ENCODE data around the gene TOLLIP. TPM values are rescaled to one million over a fixed set of nuclear protein-coding genes. Genes with fewer than 3 reads are reported as not detected.
"Not testable (repeated sequence)": the region's sequence is repeated elsewhere in the genome, so short reads cannot be mapped to it uniquely, and the experiment has no call there.

TOLLIP gene
- polyA plus RNA-seq, 2 donors, result 44.4 to 68.0 TPM

- WGBS, 2 donors, result 82 to 84% methylated on average over 26 of the region's 26 CpGs
- H3K36me3 ChIP-seq (ENCODE audit: control insufficient read depth in 2 of 2, insufficient read depth in 2 of 2, low read length in 1 of 2), result no peaks in the 10 kb centered on the region
- H3K9me3 ChIP-seq (ENCODE audit: control insufficient read depth in 2 of 2, insufficient read depth in 1 of 2, low read depth in 1 of 2, low read length in 1 of 2), result no peaks in the 10 kb centered on the region
- H3K4me3 ChIP-seq (ENCODE audit: low read depth in 1 of 2, low read length in 2 of 2), result no peak overlapping the region
- no peaks in the 10 kb centered on the region for H3K4me1 ChIP-seq (ENCODE audit: control insufficient read depth in 2 of 2, insufficient read depth in 2 of 2, low read length in 1 of 2)
- H3K27me3 ChIP-seq (ENCODE audit: control insufficient read depth in 1 of 2, insufficient read depth in 2 of 2, low read length in 2 of 2), result no peaks in the 10 kb centered on the region
- no peak overlapping the region for H3K27ac ChIP-seq (ENCODE audit: low read depth in 2 of 2, low read length in 1 of 2)
Observed at GRCh38 chr11:1344056-1344635, 34.7 kb upstream of the TOLLIP start.

GRCh38 chr11:1343391-1344055, 34.1 kb upstream of the TOLLIP start:
- no peaks in the 10 kb centered on the region for H3K27me3 ChIP-seq (ENCODE audit: control insufficient read depth in 1 of 2, insufficient read depth in 2 of 2, low read length in 2 of 2)
- no peak overlapping the region for H3K4me3 ChIP-seq (ENCODE audit: low read depth in 1 of 2, low read length in 2 of 2)
- H3K27ac ChIP-seq (ENCODE audit: low read depth in 2 of 2, low read length in 1 of 2), result no peak overlapping the region
- H3K36me3 ChIP-seq (ENCODE audit: control insufficient read depth in 2 of 2, insufficient read depth in 2 of 2, low read length in 1 of 2), result no peaks in the 10 kb centered on the region
- H3K4me1 ChIP-seq (ENCODE audit: control insufficient read depth in 2 of 2, insufficient read depth in 2 of 2, low read length in 1 of 2), result no peaks in the 10 kb centered on the region
- no peaks in the 10 kb centered on the region for H3K9me3 ChIP-seq (ENCODE audit: control insufficient read depth in 2 of 2, insufficient read depth in 1 of 2, low read depth in 1 of 2, low read length in 1 of 2)
- 74 to 79% methylated on average over 25 of the region's 25 CpGs for WGBS, 2 donors

GRCh38 chr11:1342946-1343345, 33.5 kb upstream of the TOLLIP start:
- 79 to 86% methylated on average over 10 of the region's 10 CpGs for WGBS, 2 donors
- H3K27me3 ChIP-seq (ENCODE audit: control insufficient read depth in 1 of 2, insufficient read depth in 2 of 2, low read length in 2 of 2), result no peaks in the 10 kb centered on the region
- H3K9me3 ChIP-seq (ENCODE audit: control insufficient read depth in 2 of 2, insufficient read depth in 1 of 2, low read depth in 1 of 2, low read length in 1 of 2), result no peaks in the 10 kb centered on the region
- H3K27ac ChIP-seq (ENCODE audit: low read depth in 2 of 2, low read length in 1 of 2), result no peak overlapping the region
- no peak overlapping the region for H3K4me3 ChIP-seq (ENCODE audit: low read depth in 1 of 2, low read length in 2 of 2)
- H3K4me1 ChIP-seq (ENCODE audit: control insufficient read depth in 2 of 2, insufficient read depth in 2 of 2, low read length in 1 of 2), result no peaks in the 10 kb centered on the region
- H3K36me3 ChIP-seq (ENCODE audit: control insufficient read depth in 2 of 2, insufficient read depth in 2 of 2, low read length in 1 of 2), result no peaks in the 10 kb centered on the region

- no peak overlapping the region for H3K27ac ChIP-seq (ENCODE audit: low read depth in 2 of 2, low read length in 1 of 2)
- H3K4me1 ChIP-seq (ENCODE audit: control insufficient read depth in 2 of 2, insufficient read depth in 2 of 2, low read length in 1 of 2), result peaks cover 0 to 4% of the 10 kb centered on the region in 2 donors
- no peak overlapping the region for H3K4me3 ChIP-seq (ENCODE audit: low read depth in 1 of 2, low read length in 2 of 2)
- no peaks in the 10 kb centered on the region for H3K36me3 ChIP-seq (ENCODE audit: control insufficient read depth in 2 of 2, insufficient read depth in 2 of 2, low read length in 1 of 2)
- 39 to 42% methylated on average over 17 of the region's 17 CpGs for WGBS, 2 donors
- no peaks in the 10 kb centered on the region for H3K9me3 ChIP-seq (ENCODE audit: control insufficient read depth in 2 of 2, insufficient read depth in 1 of 2, low read depth in 1 of 2, low read length in 1 of 2)
- H3K27me3 ChIP-seq (ENCODE audit: control insufficient read depth in 1 of 2, insufficient read depth in 2 of 2, low read length in 2 of 2), result no peaks in the 10 kb centered on the region
Observed at GRCh38 chr11:1341928-1342524, 32.6 kb upstream of the TOLLIP start.

- not testable (repeated sequence) for H3K27me3 ChIP-seq (ENCODE audit: control insufficient read depth in 1 of 2, insufficient read depth in 2 of 2, low read length in 2 of 2); H3K36me3 ChIP-seq (ENCODE audit: control insufficient read depth in 2 of 2, insufficient read depth in 2 of 2, low read length in 1 of 2); H3K9me3 ChIP-seq (ENCODE audit: control insufficient read depth in 2 of 2, insufficient read depth in 1 of 2, low read depth in 1 of 2, low read length in 1 of 2); H3K4me3 ChIP-seq (ENCODE audit: low read depth in 1 of 2, low read length in 2 of 2); H3K27ac ChIP-seq (ENCODE audit: low read depth in 2 of 2, low read length in 1 of 2); H3K4me1 ChIP-seq (ENCODE audit: control insufficient read depth in 2 of 2, insufficient read depth in 2 of 2, low read length in 1 of 2)
- WGBS, 2 donors, result 76 to 83% methylated on average over 10 of the region's 10 CpGs
Observed at GRCh38 chr11:1341226-1341625, 31.8 kb upstream of the TOLLIP start.

- no peak overlapping the region for H3K4me3 ChIP-seq (ENCODE audit: low read depth in 1 of 2, low read length in 2 of 2)
- 73 to 75% methylated on average over 12 of the region's 12 CpGs for WGBS, 2 donors
- H3K9me3 ChIP-seq (ENCODE audit: control insufficient read depth in 2 of 2, insufficient read depth in 1 of 2, low read depth in 1 of 2, low read length in 1 of 2), result no peaks in the 10 kb centered on the region
Observed at GRCh38 chr11:1340111-1340510, 30.7 kb upstream of the TOLLIP start.

GRCh38 chr11:1339066-1339675, 29.7 kb upstream of the TOLLIP start:
- no peak overlapping the region for H3K4me3 ChIP-seq (ENCODE audit: low read depth in 1 of 2, low read length in 2 of 2)
- H3K36me3 ChIP-seq (ENCODE audit: control insufficient read depth in 2 of 2, insufficient read depth in 2 of 2, low read length in 1 of 2), result no peaks in the 10 kb centered on the region
- no peaks in the 10 kb centered on the region for H3K27me3 ChIP-seq (ENCODE audit: control insufficient read depth in 1 of 2, insufficient read depth in 2 of 2, low read length in 2 of 2)
- WGBS, 2 donors, result 58 to 66% methylated on average over 15 of the region's 15 CpGs
- H3K4me1 ChIP-seq (ENCODE audit: control insufficient read depth in 2 of 2, insufficient read depth in 2 of 2, low read length in 1 of 2), result peaks cover 7 to 8% of the 10 kb centered on the region in 2 donors
- H3K27ac ChIP-seq (ENCODE audit: low read depth in 2 of 2, low read length in 1 of 2), result no peak overlapping the region
- H3K9me3 ChIP-seq (ENCODE audit: control insufficient read depth in 2 of 2, insufficient read depth in 1 of 2, low read depth in 1 of 2, low read length in 1 of 2), result no peaks in the 10 kb centered on the region

More at GRCh38 chr11:1340111-1340510, 30.7 kb upstream of the TOLLIP start:
- Histone ChIP-seq H3K4me1 (ENCODE audit: control insufficient read depth in 2 of 2, insufficient read depth in 2 of 2, low read length in 1 of 2) (peaks cover 7 to 8% of the 10 kb centered on the region in 2 donors), H3K36me3 (ENCODE audit: control insufficient read depth in 2 of 2, insufficient read depth in 2 of 2, low read length in 1 of 2) (no peaks in the 10 kb centered on the region), H3K27ac (ENCODE audit: low read depth in 2 of 2, low read length in 1 of 2) (no peak overlapping the region), H3K27me3 (ENCODE audit: control insufficient read depth in 1 of 2, insufficient read depth in 2 of 2, low read length in 2 of 2) (no peaks in the 10 kb centered on the region)

- H3K36me3 ChIP-seq (ENCODE audit: control insufficient read depth in 2 of 2, insufficient read depth in 2 of 2, low read length in 1 of 2), result no peaks in the 10 kb centered on the region
- H3K4me3 ChIP-seq (ENCODE audit: low read depth in 1 of 2, low read length in 2 of 2), result no peak overlapping the region
- no peaks in the 10 kb centered on the region for H3K27me3 ChIP-seq (ENCODE audit: control insufficient read depth in 1 of 2, insufficient read depth in 2 of 2, low read length in 2 of 2)
- 56 to 60% methylated on average over 33 of the region's 33 CpGs for WGBS, 2 donors
- no peak overlapping the region for H3K27ac ChIP-seq (ENCODE audit: low read depth in 2 of 2, low read length in 1 of 2)
- no peaks in the 10 kb centered on the region for H3K9me3 ChIP-seq (ENCODE audit: control insufficient read depth in 2 of 2, insufficient read depth in 1 of 2, low read depth in 1 of 2, low read length in 1 of 2)
- peaks cover 7 to 8% of the 10 kb centered on the region in 2 donors for H3K4me1 ChIP-seq (ENCODE audit: control insufficient read depth in 2 of 2, insufficient read depth in 2 of 2, low read length in 1 of 2)
Observed at GRCh38 chr11:1338201-1339065, 29.0 kb upstream of the TOLLIP start.

GRCh38 chr11:1337647-1338007, 28.2 kb upstream of the TOLLIP start:
- peaks cover 7 to 8% of the 10 kb centered on the region in 2 donors for H3K4me1 ChIP-seq (ENCODE audit: control insufficient read depth in 2 of 2, insufficient read depth in 2 of 2, low read length in 1 of 2)
- H3K4me3 ChIP-seq (ENCODE audit: low read depth in 1 of 2, low read length in 2 of 2), result no peak overlapping the region
- H3K27me3 ChIP-seq (ENCODE audit: control insufficient read depth in 1 of 2, insufficient read depth in 2 of 2, low read length in 2 of 2), result no peaks in the 10 kb centered on the region
- H3K27ac ChIP-seq (ENCODE audit: low read depth in 2 of 2, low read length in 1 of 2), result no peak overlapping the region
- no peaks in the 10 kb centered on the region for H3K9me3 ChIP-seq (ENCODE audit: control insufficient read depth in 2 of 2, insufficient read depth in 1 of 2, low read depth in 1 of 2, low read length in 1 of 2)
- H3K36me3 ChIP-seq (ENCODE audit: control insufficient read depth in 2 of 2, insufficient read depth in 2 of 2, low read length in 1 of 2), result no peaks in the 10 kb centered on the region
- WGBS, 2 donors, result 47 to 49% methylated on average over 21 to 25 of the region's 25 CpGs
